ENCODE results near the gene PDLIM5.
"Not testable (repeated sequence)": the region's sequence is repeated elsewhere in the genome, so short reads cannot be mapped to it uniquely, and the experiment has no call there.

PDLIM5 gene

GRCh38 chr4:94595880-94596483, 144.2 kb downstream of the PDLIM5 start:
- peak; percentile 40 for DNase-seq (ENCODE audit: low spot score)

- DNase-seq (ENCODE audit: low spot score): no peak
These were observed 147.0 kb downstream of the PDLIM5 start for GRCh38 chr4:94598758-94599157.

DNA sequence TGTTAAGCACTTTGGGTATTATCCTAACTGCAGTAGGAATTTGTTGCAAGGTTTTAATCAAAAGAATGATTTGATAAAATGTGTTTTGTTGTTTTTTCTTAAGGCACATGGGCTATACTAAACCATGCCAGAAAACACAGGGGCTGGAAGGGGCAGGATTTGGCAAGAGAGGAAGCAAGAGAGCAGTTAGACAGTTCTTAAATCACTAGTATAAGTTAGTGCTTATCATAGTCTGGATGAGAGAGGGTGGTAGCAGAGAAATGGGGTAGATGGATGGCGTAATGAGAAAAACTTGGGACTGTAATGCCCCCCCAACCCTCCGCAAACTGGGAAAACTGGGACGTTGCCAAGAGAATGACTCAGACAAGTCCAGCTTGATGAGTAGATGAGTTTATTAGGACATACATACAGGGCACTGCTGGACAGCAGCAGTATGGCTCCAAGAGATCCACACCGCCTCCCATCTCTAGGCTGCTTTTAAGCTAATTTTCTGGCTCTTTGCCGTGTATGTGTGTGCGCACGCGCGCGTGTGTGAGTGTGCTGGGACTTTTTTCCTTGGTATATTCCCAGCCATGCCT, 151.5 kb downstream of the PDLIM5 start:
- DNase-seq (ENCODE audit: low spot score): peak; percentile 15

- no peak for DNase-seq (ENCODE audit: low spot score)
These were observed 153.6 kb downstream of the PDLIM5 start for GRCh38 chr4:94605241-94605805.

DNA sequence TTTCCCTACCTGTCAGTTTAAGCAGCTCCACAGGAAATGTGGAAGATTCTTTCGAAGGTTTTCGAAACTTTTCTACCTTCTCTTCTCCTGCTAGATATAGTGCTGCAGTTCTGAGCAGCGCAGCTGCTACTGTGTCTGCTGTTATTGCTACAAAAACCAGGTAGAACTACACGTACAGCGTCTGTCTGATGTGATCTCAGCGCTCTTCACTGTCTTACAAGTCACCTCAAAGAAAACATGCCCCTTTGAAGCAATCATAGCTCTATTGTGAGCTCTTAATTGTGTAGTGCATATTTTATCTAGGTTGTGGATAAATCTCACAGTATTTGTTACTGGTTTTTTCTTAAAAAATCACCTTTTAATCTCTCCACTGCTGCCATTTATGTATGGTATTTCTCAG, 158.4 kb downstream of the PDLIM5 start:
- no peak for DNase-seq (ENCODE audit: low spot score)

- DNase-seq (ENCODE audit: low spot score): no peak
These were observed 161.5 kb downstream of the PDLIM5 start for GRCh38 chr4:94613248-94613647.

DNA sequence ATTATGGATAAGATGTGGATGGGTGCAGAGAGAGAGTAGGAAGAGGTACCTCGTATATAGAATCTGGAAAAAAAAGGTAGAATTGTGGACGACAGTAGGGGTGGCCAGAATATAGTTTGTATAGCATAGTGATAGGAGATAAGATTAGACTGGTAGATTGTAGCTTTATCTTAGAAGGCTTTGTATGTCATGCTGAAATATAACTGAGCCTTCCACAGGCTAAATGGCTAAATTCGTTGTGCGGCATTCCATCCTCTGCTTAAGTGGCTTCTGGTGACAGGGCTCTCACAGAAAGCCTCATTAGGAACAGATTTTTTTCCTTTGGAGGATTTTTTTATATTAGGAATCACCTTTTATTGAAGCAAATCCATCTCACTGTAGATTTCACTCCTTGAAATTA, 163.7 kb downstream of the PDLIM5 start:
- DNase-seq (ENCODE audit: low spot score): no peak

- DNase-seq (ENCODE audit: low spot score): peak; percentile 48
These were observed 169.8 kb downstream of the PDLIM5 start for GRCh38 chr4:94621491-94622080.

DNA sequence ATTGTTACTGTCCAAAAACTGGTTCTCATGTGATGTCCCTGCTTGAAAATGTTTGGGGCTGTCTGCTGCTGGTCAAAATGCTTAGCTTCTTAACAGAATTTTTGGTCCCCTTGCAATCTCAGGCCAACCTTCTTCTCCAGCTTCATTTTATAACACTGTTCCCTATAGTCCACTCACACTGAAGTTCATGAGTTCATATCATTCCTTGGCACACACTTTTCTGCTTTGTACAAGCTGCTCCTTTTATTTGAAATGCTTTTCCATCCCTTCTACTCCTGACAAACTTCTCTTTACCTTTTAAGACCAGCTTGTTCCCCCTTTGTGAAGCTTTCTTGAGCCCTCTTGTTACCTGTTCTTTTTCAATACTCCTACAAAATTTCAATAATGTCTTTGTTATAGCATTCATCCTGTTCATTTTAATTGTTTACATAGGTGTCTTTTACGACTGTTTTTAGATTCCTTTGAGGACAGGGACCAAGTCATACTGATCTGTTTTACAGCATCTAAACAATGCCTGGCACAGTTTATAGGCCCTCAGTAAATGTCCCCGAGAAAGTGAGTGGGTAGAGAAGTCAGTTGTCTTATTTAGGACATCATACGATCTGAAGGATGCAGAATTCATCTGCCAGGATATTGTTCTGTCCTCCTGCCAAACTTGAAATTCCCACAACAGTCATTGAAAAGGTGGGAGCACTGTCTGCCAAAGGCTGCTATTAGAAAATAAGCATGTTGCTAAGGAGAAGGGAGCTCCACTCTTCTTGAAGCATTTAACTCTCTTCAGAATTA, 171.6 kb downstream of the PDLIM5 start:
- no peak for DNase-seq (ENCODE audit: low spot score)

DNA sequence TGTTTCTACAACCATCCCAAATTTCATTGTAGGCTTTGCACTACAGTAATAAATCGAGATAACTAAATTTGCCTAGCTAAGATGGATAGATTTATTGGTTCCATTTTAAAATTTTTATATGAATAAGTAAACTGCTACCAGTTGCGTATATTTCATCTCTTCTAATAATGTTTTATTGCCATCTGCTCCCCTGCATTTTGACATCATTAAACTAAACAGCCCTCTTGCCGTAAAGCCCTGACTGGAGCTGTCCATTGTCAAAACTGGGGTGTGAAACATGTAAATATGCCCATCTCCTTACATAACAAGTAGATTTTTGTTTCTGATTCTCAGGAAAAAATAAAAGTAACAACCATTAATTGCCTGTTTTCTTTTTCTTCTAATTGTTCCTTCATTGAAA, 175.2 kb downstream of the PDLIM5 start:
- DNase-seq (ENCODE audit: low spot score): no peak

GRCh38 chr4:94629058-94629457, 177.3 kb downstream of the PDLIM5 start:
- not testable (repeated sequence) for DNase-seq (ENCODE audit: low spot score)

GRCh38 chr4:94629837-94630236, 178.1 kb downstream of the PDLIM5 start:
- DNase-seq (ENCODE audit: low spot score): no peak

GRCh38 chr4:94634271-94634670, 182.5 kb downstream of the PDLIM5 start:
- DNase-seq (ENCODE audit: low spot score): peak; percentile 25

- DNase-seq (ENCODE audit: low spot score): peak; percentile 14
These were observed 183.4 kb downstream of the PDLIM5 start for GRCh38 chr4:94635177-94635576.

GRCh38 chr4:94636004-94636403, 184.3 kb downstream of the PDLIM5 start:
- DNase-seq (ENCODE audit: low spot score): no peak

DNA sequence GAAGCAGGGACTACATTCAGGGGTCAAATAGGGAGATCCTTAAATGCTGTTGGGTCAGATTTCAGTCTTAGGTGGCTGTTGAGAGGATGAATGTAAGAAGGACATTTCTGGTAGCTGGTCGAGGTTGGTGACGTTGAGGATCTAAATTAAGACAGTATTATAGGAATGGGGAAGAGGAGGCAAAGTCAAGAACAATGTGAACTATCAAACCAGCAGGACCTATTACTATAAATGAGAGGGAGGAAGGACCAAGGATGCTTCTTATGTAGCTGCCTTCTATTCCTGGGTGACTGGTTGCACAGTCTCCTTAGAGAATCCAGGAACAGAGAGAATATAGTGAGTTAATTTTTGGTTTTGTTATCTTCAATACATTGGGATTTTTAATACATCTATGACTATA, 187.6 kb downstream of the PDLIM5 start:
- no peak for DNase-seq (ENCODE audit: low spot score)

DNA sequence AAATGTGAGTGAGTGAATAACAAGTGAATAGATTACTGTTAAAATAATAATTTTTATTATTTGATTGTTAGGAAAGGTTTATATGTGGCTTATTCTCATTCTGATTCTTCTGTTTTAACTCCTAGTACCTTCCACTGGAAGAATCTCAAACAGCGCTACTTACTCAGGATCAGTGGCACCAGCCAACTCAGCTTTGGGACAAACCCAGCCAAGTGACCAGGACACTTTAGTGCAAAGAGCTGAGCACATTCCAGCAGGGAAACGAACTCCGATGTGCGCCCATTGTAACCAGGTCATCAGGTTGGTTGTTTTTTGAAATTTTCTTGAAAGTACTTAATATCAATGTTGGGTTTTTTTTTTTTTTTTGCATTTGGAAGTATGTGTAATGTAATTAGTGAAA, 188.4 kb downstream of the PDLIM5 start:
- no peak for DNase-seq (ENCODE audit: low spot score)

- DNase-seq (ENCODE audit: low spot score): peak; percentile 30
These were observed 190.2 kb downstream of the PDLIM5 start for GRCh38 chr4:94641702-94642560.

DNA sequence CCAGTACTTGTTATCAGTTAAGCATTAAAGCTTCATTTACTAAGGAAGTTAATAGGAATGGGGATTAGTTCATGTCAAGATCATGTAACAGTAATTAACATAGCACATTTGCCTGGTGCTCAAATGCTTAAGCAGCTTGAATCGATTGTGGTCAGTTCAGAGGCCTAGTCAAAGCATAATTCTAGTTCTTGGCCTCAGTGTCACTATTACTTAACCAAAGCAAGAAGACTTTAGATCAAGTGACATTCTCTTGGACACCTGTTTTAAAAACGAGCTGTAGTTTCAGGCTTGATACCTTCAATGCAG, 190.8 kb downstream of the PDLIM5 start:
- DNase-seq (ENCODE audit: low spot score): no peak

GRCh38 chr4:94648699-94649098, 197.0 kb downstream of the PDLIM5 start:
- DNase-seq (ENCODE audit: low spot score): no peak

DNA sequence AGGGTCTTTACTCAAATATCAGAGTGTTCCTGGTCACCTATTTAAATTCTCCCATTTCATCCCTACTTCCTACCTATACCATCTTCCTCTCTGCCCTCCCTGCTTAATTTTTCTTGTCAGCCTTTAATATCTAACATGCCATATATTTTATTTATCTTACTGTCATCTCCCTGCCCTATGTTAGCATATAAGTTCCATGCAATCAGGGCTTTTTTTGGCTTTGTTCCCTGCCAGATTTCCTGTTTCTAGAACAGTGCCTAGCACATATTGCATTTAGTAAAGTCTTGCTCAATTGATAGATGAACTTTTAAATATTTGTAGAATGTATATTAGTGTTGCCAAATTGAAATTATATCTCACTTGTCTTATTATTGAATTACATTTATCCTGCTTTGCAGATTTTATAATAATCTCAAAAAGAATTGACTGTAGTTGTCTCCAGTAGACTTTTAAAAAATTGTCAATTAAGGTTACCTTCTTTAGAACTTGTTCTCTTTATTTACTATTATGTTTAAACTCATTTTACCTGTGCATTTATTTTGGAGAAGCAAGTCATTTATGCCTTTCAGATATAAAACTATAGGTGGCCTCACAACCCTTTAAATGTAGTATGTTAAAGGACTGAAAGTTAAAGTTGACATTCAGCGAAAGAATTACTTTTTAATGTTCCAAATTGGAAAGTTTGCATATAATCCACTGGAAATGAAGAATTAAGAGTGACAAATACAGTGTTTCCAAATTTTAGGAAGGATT, 197.8 kb downstream of the PDLIM5 start:
- no peak for DNase-seq (ENCODE audit: low spot score)
